ENCODE measurements around the gene IER2. TPM values are rescaled to one million over a fixed set of nuclear protein-coding genes. Genes with fewer than 3 reads are reported as not detected.

Gene IER2
- total and polyA plus RNA-seq, 8 donors = 32.4 to 179 (median 41.1) TPM

- Histone ChIP-seq H3K4me1 (peaks cover 12 to 36% (median 20%) of the 10 kb centered on the region in 3 donors), H3K4me3 (no peak overlapping the region), H3K27ac (no peak overlapping the region), H3K27me3 (no peaks in the 10 kb centered on the region), H3K36me3 (no peaks in the 10 kb centered on the region), H3K9me3 (no peaks in the 10 kb centered on the region)
- FAIRE-seq = no peak
- TF ChIP-seq, protein P1, sequence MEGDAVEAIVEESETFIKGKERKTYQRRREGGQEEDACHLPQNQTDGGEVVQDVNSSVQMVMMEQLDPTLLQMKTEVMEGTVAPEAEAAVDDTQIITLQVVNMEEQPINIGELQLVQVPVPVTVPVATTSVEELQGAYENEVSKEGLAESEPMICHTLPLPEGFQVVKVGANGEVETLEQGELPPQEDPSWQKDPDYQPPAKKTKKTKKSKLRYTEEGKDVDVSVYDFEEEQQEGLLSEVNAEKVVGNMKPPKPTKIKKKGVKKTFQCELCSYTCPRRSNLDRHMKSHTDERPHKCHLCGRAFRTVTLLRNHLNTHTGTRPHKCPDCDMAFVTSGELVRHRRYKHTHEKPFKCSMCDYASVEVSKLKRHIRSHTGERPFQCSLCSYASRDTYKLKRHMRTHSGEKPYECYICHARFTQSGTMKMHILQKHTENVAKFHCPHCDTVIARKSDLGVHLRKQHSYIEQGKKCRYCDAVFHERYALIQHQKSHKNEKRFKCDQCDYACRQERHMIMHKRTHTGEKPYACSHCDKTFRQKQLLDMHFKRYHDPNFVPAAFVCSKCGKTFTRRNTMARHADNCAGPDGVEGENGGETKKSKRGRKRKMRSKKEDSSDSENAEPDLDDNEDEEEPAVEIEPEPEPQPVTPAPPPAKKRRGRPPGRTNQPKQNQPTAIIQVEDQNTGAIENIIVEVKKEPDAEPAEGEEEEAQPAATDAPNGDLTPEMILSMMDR (IDR thresholded peaks at IDR 0.05) = no peak
- WGBS, 2 donors = 90 to 92% methylated on average over 3 of the region's 3 CpGs
- intact Hi-C loops (cut with DNase I) = no loop called here
- no peak for ATAC-seq
- no peak for DNase-seq
Measured at GRCh38 chr19:13159713-13160112, 9.5 kb downstream of the IER2 start.

GRCh38 chr19:13160557-13160956 is 10.3 kb downstream of the IER2 start:
- H3K27ac ChIP-seq = peak overlapping the region in 2 of 4 donors; percentile 23 to 97
- intact Hi-C loops (cut with DNase I) = no loop called here
- no peak for DNase-seq

GRCh38 chr19:13162724-13163608 is 12.8 kb downstream of the IER2 start:
- peak overlapping the region; percentile 13 to 34 (median 29) for H3K4me3 ChIP-seq
- peaks cover 16 to 23% (median 20%) of the 10 kb centered on the region in 3 donors for H3K4me1 ChIP-seq
- FAIRE-seq = no peak
- H3K27me3 ChIP-seq = no peaks in the 10 kb centered on the region
- DNase-seq = peak; percentile 96 to 100 (median 99)
- TF ChIP-seq, protein P1 (IDR thresholded peaks at IDR 0.05) = no peak
- peak; percentile 81 to 89 (median 85) for ATAC-seq
- peak overlapping the region; percentile 90 to 97 (median 94) for H3K27ac ChIP-seq
- H3K9me3 ChIP-seq = no peaks in the 10 kb centered on the region
- WGBS, 2 donors = 1 to 2% methylated on average over 57 to 58 of the region's 58 CpGs
- intact Hi-C loops (cut with DNase I) = no loop called here
- H3K36me3 ChIP-seq = no peaks in the 10 kb centered on the region

More at GRCh38 chr19:13160557-13160956, 10.3 kb downstream of the IER2 start:
- no peaks in the 10 kb centered on the region for H3K36me3 ChIP-seq
- H3K4me3 ChIP-seq = no peak overlapping the region
- 66 to 79% methylated on average over 1 of the region's 1 CpG for WGBS, 2 donors
- ATAC-seq = no peak
- H3K9me3 ChIP-seq = no peaks in the 10 kb centered on the region
- TF ChIP-seq, protein P1 (IDR thresholded peaks at IDR 0.05) = no peak
- peaks cover 19 to 36% (median 19%) of the 10 kb centered on the region in 3 donors for H3K4me1 ChIP-seq
- no peaks in the 10 kb centered on the region for H3K27me3 ChIP-seq
- FAIRE-seq = no peak

DNA sequence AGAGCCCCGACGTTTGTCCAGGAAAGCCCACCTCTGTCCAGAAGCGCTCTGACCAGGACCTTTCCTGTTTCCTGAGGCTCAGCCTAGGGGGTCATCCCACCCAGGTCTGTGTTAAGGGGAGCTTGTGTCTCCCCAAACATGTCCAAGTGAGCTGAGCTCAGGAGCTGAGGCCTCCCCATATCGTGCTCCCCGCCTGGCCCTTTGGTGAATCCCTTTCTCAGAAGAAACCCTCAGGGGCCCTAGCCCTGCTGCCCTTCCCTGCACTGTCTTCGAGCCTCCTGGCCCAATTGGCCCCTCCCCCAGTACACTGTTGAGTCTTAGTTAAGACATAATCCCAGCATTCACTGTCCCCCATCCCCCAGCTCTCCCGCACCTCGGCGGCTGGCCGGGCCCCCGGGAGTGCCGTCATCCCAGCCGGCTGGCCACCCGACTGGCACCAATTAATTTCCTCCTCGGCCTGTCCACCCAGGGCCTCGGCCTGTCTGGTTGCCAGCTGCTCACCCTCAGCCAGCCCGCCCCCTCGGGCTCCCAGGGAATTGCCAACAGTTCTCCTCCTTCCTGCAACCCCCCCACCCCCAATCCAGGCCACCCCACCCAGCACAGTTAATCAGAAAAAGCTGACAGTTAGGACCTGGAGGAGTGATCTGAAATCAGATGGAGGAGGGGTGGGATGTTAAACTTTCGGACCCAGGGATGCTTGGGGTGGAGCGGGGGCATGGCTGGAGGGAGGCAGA is 13.6 kb downstream of the IER2 start:
- Histone ChIP-seq H3K27me3 (no peaks in the 10 kb centered on the region), H3K36me3 (no peaks in the 10 kb centered on the region), H3K9me3 (no peaks in the 10 kb centered on the region), H3K27ac (peak overlapping the region; percentile 90 to 97 (median 94)), H3K4me3 (peak overlapping the region in 2 of 4 donors; percentile 33 to 34), H3K4me1 (peaks cover 16 to 25% (median 20%) of the 10 kb centered on the region in 3 donors)
- WGBS, 2 donors = 11 to 17% methylated on average over 14 to 20 of the region's 20 CpGs
- TF ChIP-seq, protein P1 (IDR thresholded peaks at IDR 0.05) = no peak
- ATAC-seq = peak; percentile 29 to 45 (median 36)
- peak; percentile 75 to 92 (median 86) for DNase-seq
- intact Hi-C loops (cut with DNase I) = no loop called here
- FAIRE-seq = no peak

All from pancreas (tissue), 10 donors.